NCI-H146 treated with DMSO at 0.1 percent for 48 hours (cell line): Measurements from ENCODE around the gene RAB8A.
"Not testable (repeated sequence)": the region's sequence is repeated elsewhere in the genome, so short reads cannot be mapped to it uniquely, and the experiment has no call there.

Source experiments
- DNase-seq: peaks from one replicate; lab custom pipeline; 2025; ENCODE audit not compliant: unreplicated experiment; lab: John Stamatoyannopoulos, UW

Gene RAB8A

GRCh38 chr19:16077984-16078758 is 33.5 kb upstream of the RAB8A start:
- DNase-seq: no peak

- peak; percentile 6 for DNase-seq
Observed at GRCh38 chr19:16078759-16079707, 32.7 kb upstream of the RAB8A start.

GRCh38 chr19:16084067-16084685 is 27.5 kb upstream of the RAB8A start:
- DNase-seq: no peak

GRCh38 chr19:16085115-16085514 is 26.6 kb upstream of the RAB8A start:
- DNase-seq: no peak

GRCh38 chr19:16087404-16087803 is 24.3 kb upstream of the RAB8A start:
- not testable (repeated sequence) for DNase-seq

GRCh38 chr19:16087940-16088339 is 23.7 kb upstream of the RAB8A start:
- DNase-seq: no peak

- DNase-seq: no peak
Observed at GRCh38 chr19:16088351-16089009, 23.2 kb upstream of the RAB8A start.

GRCh38 chr19:16089010-16089846 is 22.5 kb upstream of the RAB8A start:
- DNase-seq: no peak

GRCh38 chr19:16091546-16092475 is 19.9 kb upstream of the RAB8A start:
- DNase-seq: no peak

- DNase-seq: no peak
Observed at GRCh38 chr19:16094360-16095070, 17.2 kb upstream of the RAB8A start.

- DNase-seq: no peak
Observed at GRCh38 chr19:16095071-16095571, 16.6 kb upstream of the RAB8A start.

- DNase-seq: no peak
Observed at GRCh38 chr19:16096280-16096855, 15.3 kb upstream of the RAB8A start.

GRCh38 chr19:16098416-16098768 is 13.3 kb upstream of the RAB8A start:
- no peak for DNase-seq

GRCh38 chr19:16098821-16099220 is 12.9 kb upstream of the RAB8A start:
- no peak for DNase-seq

- not testable (repeated sequence) for DNase-seq
Observed at GRCh38 chr19:16099314-16099965, 12.2 kb upstream of the RAB8A start.

GRCh38 chr19:16100524-16100923 is 11.2 kb upstream of the RAB8A start:
- no peak for DNase-seq

- DNase-seq: no peak
Observed at GRCh38 chr19:16104722-16105121, 7.0 kb upstream of the RAB8A start.
